Small intestine (tissue), 7 donors: ENCODE data around the gene GABRB3. TPM values are rescaled to one million over a fixed set of nuclear protein-coding genes. Genes with fewer than 3 reads are reported as not detected.

Experiments used
- DNase-seq, 2 donors: peaks; one replicate each; pipeline versions ENCODE4 v3.0.0 to v3.0.0-alpha.2; 2013
- FAIRE-seq: peaks from 2 replicates; lab custom pipeline; 2012; peaks lifted over from hg19 to GRCh38; lab: Jason Lieb, UNC
- H3K27ac ChIP-seq, 3 donors: one replicate each; pipeline ENCODE4 v1.5.1; 2013; ENCODE audit warnings: low read length in 2 of 3, mild to moderate bottlenecking in 2 of 3, control low read depth in 1 of 3, inconsistent platforms in 1 of 3, low read depth in 1 of 3, moderate library complexity in 1 of 3
- H3K27me3 ChIP-seq, 3 donors: one replicate each; pipeline ENCODE4 v1.6.1; 2013; ENCODE audit warnings: low read length in 3 of 3, inconsistent platforms in 1 of 3; ENCODE audit not compliant: control insufficient read depth in 3 of 3, insufficient read depth in 3 of 3
- H3K36me3 ChIP-seq, 3 donors: one replicate each; pipeline ENCODE4 v1.6.1; 2013; ENCODE audit warnings: low read length in 3 of 3, inconsistent platforms in 1 of 3, low read depth in 1 of 3, mild to moderate bottlenecking in 1 of 3, moderate library complexity in 1 of 3; ENCODE audit not compliant: control insufficient read depth in 3 of 3, insufficient read depth in 2 of 3
- H3K4me1 ChIP-seq, 3 donors: one replicate each; pipeline ENCODE4 v1.6.1; 2013; ENCODE audit warnings: low read length in 2 of 3, inconsistent platforms in 1 of 3, low read depth in 1 of 3, mild to moderate bottlenecking in 1 of 3, moderate library complexity in 1 of 3; ENCODE audit not compliant: control insufficient read depth in 3 of 3, insufficient read depth in 2 of 3
- H3K4me3 ChIP-seq, 3 donors: one replicate each; pipeline ENCODE4 v1.5.1; 2013; ENCODE audit warnings: low read length in 3 of 3, control low read depth in 1 of 3, inconsistent platforms in 1 of 3, low read depth in 1 of 3, mild to moderate bottlenecking in 1 of 3, moderate library complexity in 1 of 3
- H3K9me3 ChIP-seq, 2 donors: one replicate each; pipeline ENCODE4 v1.6.1; 2013; ENCODE audit warnings: low read depth in 1 of 2, low read length in 1 of 2; ENCODE audit not compliant: control insufficient read depth in 2 of 2, insufficient read depth in 1 of 2
- WGBS, 3 donors: extraction: QIAGEN DNeasy Blood & Tissue Kit; methylation state at CpG; one replicate each; pipeline ENCODE4 v1.1.7; 2013; 5-methylcytosine and 5-hydroxymethylcytosine counted together
- polyA plus RNA-seq, 4 donors: library from polyadenylated mRNA; stranded (reverse) in 3 of 4; unstranded in 1 of 4; fragments of 200-250 nt in 3 of 4; fragments of 120-200 nt in 1 of 4; gene quantifications; one replicate each; pipeline versions ENCODE4 v1.2.1 to v1.2.3, GENCODE V29; 2013
- donor health status: healthy with polysubstance abuse.
- donor health status: control.
- donor health status: control.
- donor health status: Bipolar disorder and iron deficiency.
- donor health status: healthy.

Gene GABRB3
- polyA plus RNA-seq, 4 donors: 0.27 to 2.0 (median 1.3) TPM; not detected in 1

DNA sequence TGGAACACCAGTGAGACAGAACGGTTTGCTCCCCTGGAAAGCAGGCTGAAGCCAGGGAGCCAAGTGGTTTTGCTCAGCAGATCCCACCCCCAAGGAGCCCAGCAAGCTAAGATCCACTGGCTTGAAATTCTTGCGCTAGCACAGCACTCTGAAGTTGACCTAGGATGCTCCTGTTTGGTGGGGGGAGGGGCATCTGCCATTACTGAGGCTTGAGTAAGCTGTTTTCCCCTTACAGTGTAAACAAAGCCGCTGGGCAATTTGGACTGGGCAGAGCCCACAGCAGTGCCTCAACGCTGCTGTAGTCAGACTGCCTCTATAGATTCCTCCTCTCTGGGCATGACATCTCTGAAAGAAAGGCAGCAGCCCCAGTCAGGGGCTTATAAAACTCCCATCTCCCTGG, 241.4 kb downstream of the GABRB3 start:
- DNase-seq: no peak
- FAIRE-seq: no peak
- Histone ChIP-seq H3K4me1 (no peaks in the 10 kb centered on the region), H3K9me3 (peaks cover 0 to 5% of the 10 kb centered on the region in 2 donors), H3K36me3 (no peaks in the 10 kb centered on the region), H3K27ac (no peak overlapping the region), H3K4me3 (no peak overlapping the region), H3K27me3 (no peaks in the 10 kb centered on the region)
- 58 to 72% (median 65%) methylated on average over 4 of the region's 4 CpGs for WGBS, 3 donors

DNA sequence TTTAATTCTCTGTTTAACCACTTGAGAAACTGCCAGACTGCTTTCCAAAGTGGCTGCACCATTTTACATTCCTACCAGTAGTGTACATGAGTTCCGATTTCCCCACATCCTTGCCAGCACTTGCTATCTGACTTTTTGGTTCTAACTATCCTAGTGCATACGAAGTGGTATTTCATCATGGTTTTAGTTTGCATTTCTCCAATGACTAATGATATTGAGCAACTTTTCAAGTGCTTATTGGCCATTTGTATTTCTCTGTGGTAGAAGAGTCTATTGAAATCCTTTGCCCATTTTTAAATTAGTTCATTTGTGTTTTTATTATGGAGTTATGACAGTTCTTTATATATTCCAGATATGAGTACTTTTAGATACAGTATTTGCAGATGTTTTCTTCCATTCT, 247.8 kb downstream of the GABRB3 start:
- DNase-seq (no peak), FAIRE-seq (no peak)
- no peak overlapping the region for H3K4me3 ChIP-seq
- no peak overlapping the region for H3K27ac ChIP-seq
- no peaks in the 10 kb centered on the region for H3K4me1 ChIP-seq
- WGBS, 3 donors: 82 to 89% (median 87%) methylated on average over 2 of the region's 2 CpGs
- peaks cover 0 to 2% of the 10 kb centered on the region in 2 donors for H3K9me3 ChIP-seq
- no peaks in the 10 kb centered on the region for H3K27me3 ChIP-seq
- no peaks in the 10 kb centered on the region for H3K36me3 ChIP-seq

DNA sequence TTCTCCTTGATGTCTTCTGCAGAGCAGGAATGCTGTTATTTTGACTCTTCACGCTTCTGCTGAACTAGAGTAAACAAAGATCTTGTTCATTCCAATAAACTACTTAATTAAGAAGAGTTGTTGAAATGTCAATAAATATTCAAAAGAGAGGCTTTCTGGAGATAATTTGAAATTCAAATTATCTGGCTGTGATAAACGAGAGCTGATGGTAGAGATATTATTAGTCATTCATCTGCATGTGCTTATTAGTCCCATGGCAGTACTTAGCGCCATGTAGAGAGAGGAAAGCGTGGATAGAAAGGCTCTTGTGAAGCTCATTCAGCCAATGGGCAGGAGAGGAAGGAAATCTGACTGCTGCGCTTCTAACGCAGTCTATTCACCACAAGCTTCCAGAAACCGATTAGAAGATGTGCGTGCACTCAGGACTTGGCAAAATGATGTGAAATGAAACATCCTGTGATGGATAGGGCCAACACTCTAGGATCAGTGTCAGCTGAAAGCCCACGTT, 251.1 kb downstream of the GABRB3 start:
- H3K27me3 ChIP-seq: no peaks in the 10 kb centered on the region
- H3K9me3 ChIP-seq: peaks cover 3 to 15% of the 10 kb centered on the region in 2 donors
- DNase-seq (no peak), FAIRE-seq (no peak)
- no peaks in the 10 kb centered on the region for H3K4me1 ChIP-seq
- H3K27ac ChIP-seq: no peak overlapping the region
- no peak overlapping the region for H3K4me3 ChIP-seq
- WGBS, 3 donors: 77 to 79% (median 78%) methylated on average over 9 of the region's 9 CpGs
- H3K36me3 ChIP-seq: no peaks in the 10 kb centered on the region

GRCh38 chr15:26521130-26521529, 251.7 kb downstream of the GABRB3 start:
- Histone ChIP-seq H3K27me3 (no peaks in the 10 kb centered on the region), H3K9me3 (peaks cover 3 to 15% of the 10 kb centered on the region in 2 donors), H3K36me3 (no peaks in the 10 kb centered on the region), H3K4me3 (no peak overlapping the region), H3K27ac (no peak overlapping the region), H3K4me1 (no peaks in the 10 kb centered on the region)
- no peak for FAIRE-seq
- 42 to 57% (median 42%) methylated on average over 8 of the region's 8 CpGs for WGBS, 3 donors
- DNase-seq: no peak

DNA sequence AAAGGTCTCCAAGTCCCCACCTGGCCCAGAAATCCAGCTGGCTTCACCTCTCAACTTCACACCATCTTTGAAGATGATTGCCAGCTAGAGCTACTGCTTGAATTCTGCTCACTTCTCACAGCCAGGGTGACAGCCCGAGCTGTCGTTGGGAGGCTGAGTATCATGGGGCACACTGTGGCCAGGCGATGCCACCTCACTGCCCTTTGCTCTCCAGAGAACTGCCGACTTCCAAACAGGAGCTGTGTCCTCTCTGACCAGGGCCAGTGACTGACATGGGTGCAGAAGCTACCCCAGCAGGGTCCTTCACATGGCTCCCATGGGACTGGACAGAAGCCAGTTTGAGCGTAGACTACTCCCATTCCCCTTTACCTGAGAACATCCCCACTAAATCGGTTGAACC, 254.0 kb downstream of the GABRB3 start:
- Histone ChIP-seq H3K36me3 (no peaks in the 10 kb centered on the region), H3K4me1 (no peaks in the 10 kb centered on the region), H3K9me3 (peaks cover 3 to 19% of the 10 kb centered on the region in 2 donors), H3K27ac (no peak overlapping the region), H3K27me3 (no peaks in the 10 kb centered on the region), H3K4me3 (no peak overlapping the region)
- DNase-seq (no peak), FAIRE-seq (no peak)
- WGBS, 3 donors: 90 to 96% (median 91%) methylated on average over 6 of the region's 6 CpGs

DNA sequence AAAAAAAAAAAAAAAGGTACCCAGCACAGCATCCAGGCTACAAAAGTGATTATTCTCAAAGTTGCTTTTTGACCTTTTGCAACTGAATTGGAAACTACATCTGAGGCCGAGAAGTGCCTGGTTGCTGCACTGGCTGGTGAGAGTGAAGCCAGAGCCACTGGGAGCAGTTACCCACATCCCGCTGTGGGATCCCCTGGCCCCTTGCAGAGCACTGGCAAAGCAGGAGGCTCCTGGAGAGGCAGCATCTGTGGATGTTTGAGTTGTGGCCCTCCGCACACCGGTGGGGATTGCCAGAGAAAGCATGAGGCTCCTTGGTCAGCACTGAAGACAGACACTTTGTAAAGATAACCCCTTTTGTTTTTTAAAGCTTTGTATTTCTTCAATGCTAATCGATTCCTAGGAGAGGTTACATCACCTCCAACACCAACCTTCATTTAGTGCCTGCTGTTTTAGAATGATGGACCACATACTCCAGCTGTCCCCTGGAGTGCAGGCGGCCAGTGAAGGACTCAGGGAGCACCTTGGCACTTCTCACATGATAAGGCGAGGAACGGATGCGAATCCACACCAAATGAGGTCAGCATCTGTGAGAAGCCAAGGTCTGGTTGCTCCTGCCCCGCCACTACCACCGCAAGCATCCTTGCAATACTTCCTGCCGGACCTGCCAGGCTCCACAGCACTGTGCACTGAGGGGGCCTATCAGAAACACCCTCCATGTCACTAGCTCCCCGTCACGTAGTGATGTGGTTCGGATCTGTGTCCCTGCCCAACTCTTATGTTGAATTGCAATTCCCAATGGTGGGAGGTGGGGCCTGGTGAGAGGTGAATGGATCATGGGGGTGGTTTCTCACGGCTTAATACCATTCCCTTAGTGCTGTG, 256.5 kb downstream of the GABRB3 start:
- FAIRE-seq (no peak), DNase-seq (no peak)
- Histone ChIP-seq H3K9me3 (peaks cover 3 to 19% of the 10 kb centered on the region in 2 donors), H3K27ac (no peak overlapping the region), H3K4me1 (no peaks in the 10 kb centered on the region), H3K4me3 (no peak overlapping the region), H3K36me3 (no peaks in the 10 kb centered on the region), H3K27me3 (no peaks in the 10 kb centered on the region)
- 78 to 81% (median 80%) methylated on average over 16 of the region's 16 CpGs for WGBS, 3 donors

DNA sequence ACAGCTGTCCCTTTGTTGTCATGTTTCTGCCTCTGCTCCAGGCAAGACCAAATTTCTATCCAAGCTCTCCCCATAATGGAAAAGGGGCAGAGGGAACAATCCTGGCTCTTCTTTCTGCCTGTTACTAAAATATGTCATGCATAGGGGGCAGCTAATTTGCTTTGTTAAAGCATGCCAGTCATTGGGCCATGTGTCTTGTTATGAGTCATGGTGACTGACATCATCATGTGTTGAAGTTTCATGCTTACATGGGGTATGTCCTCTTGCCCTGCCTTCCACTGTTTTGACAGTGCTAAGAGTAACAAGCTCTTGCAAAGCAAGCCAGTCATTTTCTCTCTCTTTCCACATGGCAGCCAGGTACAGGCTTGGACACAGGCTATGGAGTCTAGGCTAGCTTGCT, 268.9 kb downstream of the GABRB3 start:
- Histone ChIP-seq H3K9me3 (peaks cover 2% of the 10 kb centered on the region in 2 donors), H3K4me3 (no peak overlapping the region), H3K36me3 (no peaks in the 10 kb centered on the region), H3K4me1 (no peaks in the 10 kb centered on the region), H3K27me3 (no peaks in the 10 kb centered on the region), H3K27ac (no peak overlapping the region)
- no peak for FAIRE-seq
- DNase-seq: no peak
